Caco-2 (cell line): Measurements from ENCODE around the gene TOX3. TPM values are rescaled to one million over a fixed set of nuclear protein-coding genes. Genes with fewer than 3 reads are reported as not detected.

Experiments used
- BruUV-seq: library from RNA; stranded (reverse); fragments of 400-500 nt; replicated peaks from 2 replicates; lab custom pipeline; 2021; lab: Mats Ljungman, UMichigan
- CTCF ChIA-PET: fragments of 300-600 bp; sonication (Branson Sonifier 250); formaldehyde crosslinking; loops from one replicate; lab custom pipeline; 2022; ENCODE audit warnings: antibody characterized with exemption; lab: Charles Lee
- POLR2A ChIA-PET: fragments of 300-600 bp; sonication (Branson Sonifier 250); formaldehyde crosslinking; loops from one replicate; lab custom pipeline; 2022; ENCODE audit warnings: antibody characterized with exemption; lab: Charles Lee
- DNase-seq, 2 experiments: peaks; one replicate each; pipeline versions ENCODE4 v3.0.0 to v3.0.0-alpha.2; 2020 to 2022
- H3K27me3 ChIP-seq: replicated peaks from 2 replicates; pipeline ENCODE4 v1.6.0; 2011; ENCODE audit warnings: low read length; ENCODE audit not compliant: control insufficient read depth, insufficient read depth
- H3K36me3 ChIP-seq: 2 replicates; pipeline ENCODE4 v1.5.1; 2011; ENCODE audit warnings: low read length; ENCODE audit not compliant: control insufficient read depth, insufficient read depth
- H3K4me1 ChIP-seq: fragments of 250-450 bp; sonication (Bioruptor Pico); 2 replicates; pipeline ENCODE4 v1.5.1; 2020; ENCODE audit warnings: mild to moderate bottlenecking
- H3K4me3 ChIP-seq: 2 replicates; pipeline ENCODE4 v1.5.1; 2011; ENCODE audit warnings: low read depth, mild to moderate bottlenecking, control low read depth, low read length
- H3K9me3 ChIP-seq: fragments of 250-450 bp; sonication (Bioruptor Pico); 2 replicates; pipeline ENCODE4 v1.5.1; 2020; ENCODE audit warnings: mild to moderate bottlenecking, moderate library complexity
- H3K27ac Mint-ChIP-seq: one replicate; pipeline ENCODE4 v1.8.0; 2022; ENCODE audit warnings: mixed read lengths; ENCODE audit not compliant: unreplicated experiment
- H3K27me3 Mint-ChIP-seq: one replicate; pipeline ENCODE4 v1.8.0; 2022; ENCODE audit warnings: mixed read lengths; ENCODE audit not compliant: insufficient read depth, unreplicated experiment
- H3K36me3 Mint-ChIP-seq: one replicate; pipeline ENCODE4 v1.8.0; 2022; ENCODE audit warnings: mild to moderate bottlenecking, mixed read lengths; ENCODE audit not compliant: insufficient read depth, unreplicated experiment
- H3K4me1 Mint-ChIP-seq: one replicate; pipeline ENCODE4 v1.8.0; 2022; ENCODE audit warnings: low read depth, mixed read lengths; ENCODE audit not compliant: unreplicated experiment
- H3K4me3 Mint-ChIP-seq: one replicate; pipeline ENCODE4 v1.8.0; 2022; ENCODE audit warnings: mild to moderate bottlenecking, moderate library complexity, mixed read lengths; ENCODE audit not compliant: unreplicated experiment
- H3K9me3 Mint-ChIP-seq: one replicate; pipeline ENCODE4 v1.8.0; 2022; ENCODE audit warnings: mixed read lengths; ENCODE audit not compliant: unreplicated experiment
- intact Hi-C: fragments of 100-400 bp; cut with micrococcal nuclease; formaldehyde crosslinking; loops from one replicate; pipeline ENCODE4 v1.10.0; 2022; ENCODE audit not compliant: unreplicated experiment
- total RNA-seq: library from RNA; stranded (reverse); gene quantifications from 2 replicates; pipeline ENCODE4 v1.2.3, GENCODE V29; 2022
- TF ChIP-seq, protein P1 (sequence below), 2 experiments: fragments of 200-600 bp in 1 of 2; IDR thresholded peaks; 1 replicate in 1 of 2; 2 replicates in 1 of 2; pipeline versions ENCODE4 v1.5.1 to v1.8.0; 2011 to 2022; ENCODE audit warnings: antibody characterized with exemption in 1 of 2, control low read depth in 1 of 2, inconsistent platforms in 1 of 2, low read depth in 1 of 2, low read length in 1 of 2, mild to moderate bottlenecking in 1 of 2, moderate library complexity in 1 of 2; ENCODE audit not compliant: insufficient read depth in 1 of 2, severe bottlenecking in 1 of 2, unreplicated experiment in 1 of 2

TOX3 gene
- total RNA-seq, 1 experiment from 2014 or later, result 3.6 TPM

DNA sequence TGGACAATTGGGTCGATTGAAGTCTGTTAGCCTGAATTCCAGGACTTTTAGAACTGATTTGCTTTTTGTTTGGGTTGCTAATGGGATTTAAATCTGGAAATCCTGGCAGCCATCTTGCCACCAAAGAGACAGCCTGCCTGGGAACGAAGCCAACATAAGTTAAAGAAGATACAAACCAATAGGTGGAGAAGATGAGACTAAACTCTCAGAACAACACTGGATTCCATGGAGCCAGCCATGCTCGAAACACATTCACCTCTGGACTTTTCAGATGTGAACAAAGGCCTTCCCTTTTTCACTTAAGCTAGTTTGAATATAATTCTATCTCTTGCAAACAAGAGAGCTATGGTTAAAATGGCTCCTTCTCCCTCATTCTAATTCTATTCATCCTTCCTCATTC is 135.9 kb downstream of the TOX3 start:
- TF ChIP-seq, protein P1, sequence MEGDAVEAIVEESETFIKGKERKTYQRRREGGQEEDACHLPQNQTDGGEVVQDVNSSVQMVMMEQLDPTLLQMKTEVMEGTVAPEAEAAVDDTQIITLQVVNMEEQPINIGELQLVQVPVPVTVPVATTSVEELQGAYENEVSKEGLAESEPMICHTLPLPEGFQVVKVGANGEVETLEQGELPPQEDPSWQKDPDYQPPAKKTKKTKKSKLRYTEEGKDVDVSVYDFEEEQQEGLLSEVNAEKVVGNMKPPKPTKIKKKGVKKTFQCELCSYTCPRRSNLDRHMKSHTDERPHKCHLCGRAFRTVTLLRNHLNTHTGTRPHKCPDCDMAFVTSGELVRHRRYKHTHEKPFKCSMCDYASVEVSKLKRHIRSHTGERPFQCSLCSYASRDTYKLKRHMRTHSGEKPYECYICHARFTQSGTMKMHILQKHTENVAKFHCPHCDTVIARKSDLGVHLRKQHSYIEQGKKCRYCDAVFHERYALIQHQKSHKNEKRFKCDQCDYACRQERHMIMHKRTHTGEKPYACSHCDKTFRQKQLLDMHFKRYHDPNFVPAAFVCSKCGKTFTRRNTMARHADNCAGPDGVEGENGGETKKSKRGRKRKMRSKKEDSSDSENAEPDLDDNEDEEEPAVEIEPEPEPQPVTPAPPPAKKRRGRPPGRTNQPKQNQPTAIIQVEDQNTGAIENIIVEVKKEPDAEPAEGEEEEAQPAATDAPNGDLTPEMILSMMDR (IDR thresholded peaks at IDR 0.05; ENCODE audit: insufficient read depth in 1 of 2, low read depth in 1 of 2, low read length in 1 of 2, severe bottlenecking in 1 of 2, unreplicated experiment in 1 of 2), result no peak
- intact Hi-C loops, result no loop called here
- BruUV-seq, result no TSS peak
- H3K36me3 ChIP-seq, result no peaks in the 10 kb centered on the region
- no peak overlapping the region for H3K4me3 ChIP-seq
- ChIA-PET CTCF (no interaction called here), POLR2A (no interaction called here)
- no peaks in the 10 kb centered on the region for H3K4me1 ChIP-seq
- peaks cover 4% of the 10 kb centered on the region for H3K36me3 Mint-ChIP-seq
- no peaks in the 10 kb centered on the region for H3K9me3 ChIP-seq
- H3K27me3 ChIP-seq, result no peaks in the 10 kb centered on the region
- H3K27me3 Mint-ChIP-seq, result no peaks in the 10 kb centered on the region
- no peak for DNase-seq
- peaks cover 6% of the 10 kb centered on the region for H3K4me1 Mint-ChIP-seq
- no peak overlapping the region for H3K4me3 Mint-ChIP-seq
- H3K9me3 Mint-ChIP-seq, result no peaks in the 10 kb centered on the region
- no peak overlapping the region for H3K27ac Mint-ChIP-seq

DNA sequence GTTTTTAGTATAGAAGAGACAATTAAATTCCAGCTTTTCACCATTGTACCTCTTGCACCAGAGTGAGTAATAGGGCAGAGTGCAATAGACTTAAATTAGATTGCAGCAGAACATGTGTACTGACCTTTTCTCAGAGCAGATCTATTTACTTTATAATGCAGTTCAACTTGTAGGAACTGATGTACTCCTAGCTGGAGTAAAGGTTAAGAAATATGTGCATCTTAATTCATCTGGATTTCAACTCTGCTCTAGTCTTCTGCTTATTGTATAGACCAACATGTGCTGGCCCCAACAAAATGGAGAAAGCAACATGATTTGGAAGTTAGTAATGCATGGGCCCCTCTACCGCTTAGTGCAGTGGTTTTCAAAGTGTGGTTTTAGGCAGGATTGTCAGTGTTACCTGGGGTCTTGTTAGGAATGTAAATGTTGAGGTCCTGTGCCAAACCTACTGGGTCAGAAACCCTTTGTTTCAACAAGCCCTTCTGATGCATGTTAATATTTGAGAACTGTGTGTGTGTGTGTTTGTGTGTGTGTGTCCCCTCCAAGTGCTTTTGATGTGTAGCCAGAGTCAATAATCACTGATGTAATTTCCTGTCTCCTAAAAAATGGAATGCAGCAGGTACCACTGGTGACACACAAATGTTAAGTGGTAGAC is 138.6 kb downstream of the TOX3 start:
- Mint-ChIP-seq H3K4me3 (no peak overlapping the region), H3K27me3 (no peaks in the 10 kb centered on the region), H3K36me3 (peaks cover 4% of the 10 kb centered on the region), H3K27ac (no peak overlapping the region), H3K4me1 (peaks cover 6% of the 10 kb centered on the region), H3K9me3 (no peaks in the 10 kb centered on the region)
- POLR2A ChIA-PET, result no interaction called here
- DNase-seq, result no peak
- no TSS peak for BruUV-seq
- intact Hi-C loops, result no loop called here
- TF ChIP-seq, protein P1 (IDR thresholded peaks at IDR 0.05; ENCODE audit: insufficient read depth in 1 of 2, low read depth in 1 of 2, low read length in 1 of 2, severe bottlenecking in 1 of 2, unreplicated experiment in 1 of 2), result no peak
- Histone ChIP-seq H3K9me3 (0 out of 2 replicates have a peak, but pooled peaks cover 4% of the 10 kb centered on the region), H3K36me3 (no peaks in the 10 kb centered on the region), H3K4me1 (no peaks in the 10 kb centered on the region), H3K27me3 (no peaks in the 10 kb centered on the region), H3K4me3 (no peak overlapping the region)
- CTCF ChIA-PET, result no interaction called here

DNA sequence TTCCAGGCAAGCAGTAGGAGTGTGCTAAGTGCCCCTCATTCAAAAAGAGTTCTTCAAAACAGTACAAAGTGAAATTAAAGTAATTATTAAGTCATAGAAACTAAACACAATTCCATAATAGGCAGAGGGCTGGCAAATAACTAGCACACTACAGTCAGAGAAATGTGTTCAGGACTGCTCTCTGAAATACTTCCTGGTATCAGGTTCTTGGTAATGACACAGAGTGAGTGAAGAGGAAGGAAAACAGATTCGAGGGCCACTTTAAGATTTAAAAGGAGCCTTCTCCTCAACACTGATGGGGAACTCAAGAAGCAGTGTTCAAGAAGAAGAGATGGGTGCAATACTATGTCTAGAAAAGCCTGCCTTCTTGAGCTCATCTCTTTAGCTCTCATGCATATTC is 139.2 kb downstream of the TOX3 start:
- POLR2A ChIA-PET, result no interaction called here
- H3K27ac Mint-ChIP-seq, result no peak overlapping the region
- BruUV-seq, result no TSS peak
- no peaks in the 10 kb centered on the region for H3K9me3 Mint-ChIP-seq
- Histone ChIP-seq H3K36me3 (no peaks in the 10 kb centered on the region), H3K9me3 (0 out of 2 replicates have a peak, but pooled peaks cover 4% of the 10 kb centered on the region), H3K4me1 (no peaks in the 10 kb centered on the region), H3K27me3 (no peaks in the 10 kb centered on the region), H3K4me3 (no peak overlapping the region)
- H3K4me3 Mint-ChIP-seq, result no peak overlapping the region
- H3K36me3 Mint-ChIP-seq, result peaks cover 4% of the 10 kb centered on the region
- H3K4me1 Mint-ChIP-seq, result peaks cover 6% of the 10 kb centered on the region
- CTCF ChIA-PET, result no interaction called here
- no peaks in the 10 kb centered on the region for H3K27me3 Mint-ChIP-seq
- intact Hi-C loops, result no loop called here
- TF ChIP-seq, protein P1 (IDR thresholded peaks at IDR 0.05; ENCODE audit: insufficient read depth in 1 of 2, low read depth in 1 of 2, low read length in 1 of 2, severe bottlenecking in 1 of 2, unreplicated experiment in 1 of 2), result no peak
- DNase-seq, result no peak
